Activated CD8-positive, alpha-beta memory T cell treated with anti-CD3 and anti-CD28 coated beads, Interleukin-2, amount 10 ng/mL, durations not matched to agents 7 days and 5 days (primary cell): ENCODE data around the gene FBXL17. TPM values are rescaled to one million over a fixed set of nuclear protein-coding genes. Genes with fewer than 3 reads are reported as not detected.

Experiments
- ATAC-seq: fragments of 150-1000 bp; cut with Tn5 transposase; one replicate; pipeline ENCODE4 v1.10.0; 2021; ENCODE audit warnings: moderate library complexity
- CTCF ChIA-PET: fragments of 350-600 bp; sonication (Branson Sonifier 250); formaldehyde crosslinking; loops from one replicate; lab custom pipeline; 2021; ENCODE audit warnings: antibody characterized with exemption; lab: Charles Lee
- DNase-seq: peaks from one replicate; pipeline ENCODE4 v3.0.0-alpha.2; 2020
- H3K27ac Mint-ChIP-seq: one replicate; pipeline ENCODE4 v1.8.0; 2021; ENCODE audit warnings: mild to moderate bottlenecking, mixed read lengths
- H3K27me3 Mint-ChIP-seq: one replicate; pipeline ENCODE4 v1.8.0; 2021; ENCODE audit warnings: mixed read lengths
- H3K36me3 Mint-ChIP-seq: one replicate; pipeline ENCODE4 v1.8.0; 2021; ENCODE audit warnings: mild to moderate bottlenecking, mixed read lengths
- H3K4me1 Mint-ChIP-seq: one replicate; pipeline ENCODE4 v1.8.0; 2021; ENCODE audit warnings: mixed read lengths
- H3K4me3 Mint-ChIP-seq: one replicate; pipeline ENCODE4 v1.8.0; 2021; ENCODE audit warnings: mild to moderate bottlenecking, moderate library complexity, mixed read lengths
- H3K9me3 Mint-ChIP-seq: one replicate; pipeline ENCODE4 v1.8.0; 2022; ENCODE audit warnings: low read depth, mixed read lengths
- total RNA-seq, 2 experiments: library from RNA; stranded (reverse); gene quantifications; one replicate each; pipeline ENCODE4 v1.2.3, GENCODE V29; 2021

The FBXL17 gene
- total RNA-seq, 2 experiments from 2014 or later: 6.6 to 10.9 TPM

DNA sequence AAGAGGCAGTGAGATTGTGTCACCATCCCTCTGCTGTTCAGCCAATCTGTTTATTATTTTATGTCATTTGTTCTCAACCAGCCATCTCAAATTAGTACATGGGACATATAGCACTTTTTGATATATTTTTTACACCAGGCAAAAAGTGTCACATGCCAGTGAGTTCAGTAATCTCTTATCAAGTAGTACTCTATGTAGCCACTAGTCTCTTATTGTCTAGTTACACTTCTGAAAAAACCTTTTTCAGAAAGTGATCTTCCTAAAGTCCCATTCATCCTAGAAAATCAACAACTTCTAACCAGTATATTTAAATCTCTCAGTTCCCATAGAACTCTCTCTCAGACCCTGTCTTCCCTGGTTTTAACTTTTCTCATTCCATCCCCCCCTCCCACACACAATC is 321.6 kb downstream of the FBXL17 start:
- Mint-ChIP-seq H3K4me3 (no peak overlapping the region), H3K27me3 (no peaks in the 10 kb centered on the region), H3K36me3 (no peaks in the 10 kb centered on the region), H3K27ac (no peak overlapping the region), H3K4me1 (no peaks in the 10 kb centered on the region), H3K9me3 (no peaks in the 10 kb centered on the region)
- no peak for ATAC-seq
- CTCF ChIA-PET: no interaction called here
- no peak for DNase-seq

DNA sequence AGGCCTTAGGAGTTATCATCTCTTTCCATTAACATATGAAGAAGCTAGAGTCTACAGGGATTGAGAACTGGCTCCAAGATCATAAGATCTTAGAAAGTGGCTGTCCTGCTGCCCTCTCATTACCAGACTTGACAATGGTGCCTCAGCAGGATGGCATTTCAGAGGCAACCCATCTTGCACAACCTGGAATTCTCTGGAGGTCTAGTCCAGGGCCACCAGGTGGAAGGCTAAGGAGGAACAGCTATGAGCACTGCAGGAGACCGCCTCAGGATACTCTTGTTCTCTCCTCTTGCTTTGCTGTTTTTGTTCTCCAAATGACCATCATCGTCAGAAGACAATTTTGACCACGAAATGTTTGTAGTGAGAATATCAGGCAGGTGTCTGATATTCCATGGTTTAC is 322.6 kb downstream of the FBXL17 start:
- no peak for ATAC-seq
- no peak overlapping the region for H3K4me3 Mint-ChIP-seq
- no peaks in the 10 kb centered on the region for H3K4me1 Mint-ChIP-seq
- no peaks in the 10 kb centered on the region for H3K9me3 Mint-ChIP-seq
- peaks cover 3% of the 10 kb centered on the region for H3K36me3 Mint-ChIP-seq
- H3K27me3 Mint-ChIP-seq: no peaks in the 10 kb centered on the region
- H3K27ac Mint-ChIP-seq: no peak overlapping the region
- CTCF ChIA-PET: no interaction called here
- DNase-seq: no peak

DNA sequence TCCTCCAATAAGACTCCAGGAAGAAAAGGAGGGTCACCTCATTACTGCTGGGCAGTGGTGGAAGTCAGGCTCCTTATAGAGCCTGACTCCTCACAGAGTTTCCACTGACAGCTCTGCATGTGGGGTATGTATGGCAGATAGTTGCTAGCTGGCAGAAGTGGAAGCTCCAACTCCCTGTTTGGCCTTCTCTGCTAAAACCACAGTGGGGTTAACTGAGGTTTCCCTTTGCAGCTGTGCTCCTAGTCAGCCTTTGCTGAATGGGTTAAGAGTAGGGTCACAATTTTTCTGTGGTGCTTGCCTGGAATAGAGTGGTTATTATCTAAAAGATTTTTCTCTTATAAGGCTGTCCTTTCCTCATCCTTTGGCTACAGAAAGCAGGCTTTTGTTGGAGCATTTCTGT is 327.5 kb downstream of the FBXL17 start:
- DNase-seq (no peak), ATAC-seq (no peak)
- Mint-ChIP-seq H3K9me3 (peaks cover 5% of the 10 kb centered on the region), H3K4me3 (no peak overlapping the region), H3K4me1 (peaks cover 3% of the 10 kb centered on the region), H3K27me3 (no peaks in the 10 kb centered on the region), H3K27ac (no peak overlapping the region), H3K36me3 (peaks cover 18% of the 10 kb centered on the region)
- CTCF ChIA-PET: interaction anchor here (1.3 kb wide), 1 partner anchor 23 kb away, joined by 4 read pairs; no protein-coding TSS in a partner anchor

DNA sequence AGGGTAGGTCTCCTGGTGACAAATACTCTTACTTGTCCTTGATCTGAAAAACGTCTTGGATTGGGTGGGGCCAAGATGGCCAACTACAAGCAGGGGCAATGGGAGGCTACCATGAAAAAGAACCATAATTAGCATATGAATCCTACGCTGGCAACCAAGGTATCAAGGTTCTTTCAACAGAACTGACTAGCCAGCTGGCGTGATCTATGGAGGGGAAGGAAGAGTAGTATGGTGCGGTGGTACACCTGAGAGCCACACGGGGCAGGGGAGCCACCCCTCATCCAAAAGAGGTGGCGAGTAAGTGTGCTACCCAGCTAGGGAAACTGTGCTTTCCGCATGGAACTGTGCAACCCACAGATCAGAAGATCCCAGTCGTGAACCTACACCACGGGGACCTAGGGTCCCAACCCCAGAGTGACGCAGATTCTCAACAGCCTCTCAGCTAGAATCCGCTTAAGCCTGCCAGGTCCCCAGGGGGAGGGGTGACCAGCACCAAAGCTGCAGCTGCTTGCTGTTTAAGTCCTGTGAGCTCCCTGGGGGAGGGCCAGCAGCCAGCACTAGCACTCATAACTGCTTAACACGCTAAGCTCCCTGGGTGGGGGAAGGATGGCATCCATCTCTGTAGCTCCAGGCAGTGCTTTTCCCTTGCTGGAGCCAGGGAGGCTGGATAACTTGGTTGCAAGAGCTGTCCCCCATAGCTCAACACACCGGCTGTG is 334.8 kb downstream of the FBXL17 start:
- Mint-ChIP-seq H3K4me1 (no peaks in the 10 kb centered on the region), H3K27me3 (no peaks in the 10 kb centered on the region), H3K4me3 (no peak overlapping the region), H3K9me3 (peaks cover 6% of the 10 kb centered on the region), H3K36me3 (peaks cover 14% of the 10 kb centered on the region), H3K27ac (no peak overlapping the region)
- DNase-seq (no peak), ATAC-seq (no peak)
- CTCF ChIA-PET: no interaction called here

DNA sequence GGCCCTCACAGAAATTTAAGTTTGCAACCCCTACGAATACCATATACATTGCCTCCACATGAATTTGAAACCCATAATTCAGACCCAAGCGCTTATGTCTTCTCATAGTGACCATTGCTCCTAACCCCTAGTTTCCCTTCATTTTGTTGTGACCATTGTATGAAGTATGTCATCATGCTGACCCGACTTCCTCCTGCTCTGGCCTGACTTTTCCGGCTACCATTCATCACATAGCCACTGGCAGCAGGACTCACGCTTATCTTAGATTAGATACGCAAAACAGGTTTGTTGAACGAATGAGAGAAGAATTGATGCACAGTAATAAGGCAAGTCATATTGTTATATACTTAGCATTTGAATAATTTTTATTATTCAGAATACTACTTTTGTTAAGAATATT is 345.4 kb downstream of the FBXL17 start:
- H3K27ac Mint-ChIP-seq: no peak overlapping the region
- no peak overlapping the region for H3K4me3 Mint-ChIP-seq
- H3K4me1 Mint-ChIP-seq: no peaks in the 10 kb centered on the region
- CTCF ChIA-PET: no interaction called here
- ATAC-seq: no peak
- H3K27me3 Mint-ChIP-seq: no peaks in the 10 kb centered on the region
- H3K36me3 Mint-ChIP-seq: no peaks in the 10 kb centered on the region
- H3K9me3 Mint-ChIP-seq: no peaks in the 10 kb centered on the region
- no peak for DNase-seq

DNA sequence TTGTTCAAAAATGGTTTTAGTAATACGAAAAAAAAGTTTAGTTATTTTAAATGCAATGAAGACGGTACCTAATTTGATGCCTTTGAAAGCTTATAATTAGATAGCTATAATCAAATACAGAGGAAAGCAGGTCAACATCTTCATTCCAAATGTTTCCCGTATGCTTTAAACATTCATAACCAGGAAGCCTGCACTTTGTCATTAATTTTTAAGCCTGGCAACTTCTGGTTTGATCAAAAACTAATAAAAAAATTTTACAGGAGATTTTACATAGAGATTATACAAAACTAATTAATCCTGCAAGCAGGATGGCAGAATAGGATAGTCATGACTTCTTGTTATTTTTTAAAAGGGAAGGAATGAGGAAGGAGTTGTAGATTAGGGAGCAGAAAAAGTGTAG is 353.0 kb downstream of the FBXL17 start:
- Mint-ChIP-seq H3K9me3 (no peaks in the 10 kb centered on the region), H3K4me3 (no peak overlapping the region), H3K36me3 (peaks cover 1% of the 10 kb centered on the region), H3K27ac (no peak overlapping the region), H3K4me1 (no peaks in the 10 kb centered on the region), H3K27me3 (no peaks in the 10 kb centered on the region)
- CTCF ChIA-PET: no interaction called here
- DNase-seq (no peak), ATAC-seq (no peak)

DNA sequence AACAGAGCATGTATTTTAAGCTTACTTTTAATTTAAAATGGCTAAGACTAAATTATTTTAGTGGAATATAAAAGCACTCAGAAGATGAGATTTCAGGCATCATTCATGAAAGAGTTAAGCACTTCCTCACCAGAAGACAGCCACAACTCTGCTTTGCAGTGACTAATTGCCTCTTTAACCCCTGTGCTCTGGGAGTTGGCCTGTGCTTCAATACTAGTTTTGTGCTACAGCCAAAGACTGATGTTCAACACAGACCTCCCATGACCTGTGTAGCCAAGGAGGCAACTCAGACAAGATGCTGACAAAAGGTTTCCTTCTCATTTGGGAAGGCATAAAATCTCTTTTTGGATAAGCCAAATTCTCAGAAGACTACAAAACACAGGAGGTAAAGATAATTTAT is 353.5 kb downstream of the FBXL17 start:
- no peak for DNase-seq
- H3K4me3 Mint-ChIP-seq: no peak overlapping the region
- no peak overlapping the region for H3K27ac Mint-ChIP-seq
- no peaks in the 10 kb centered on the region for H3K9me3 Mint-ChIP-seq
- no peaks in the 10 kb centered on the region for H3K4me1 Mint-ChIP-seq
- CTCF ChIA-PET: no interaction called here
- ATAC-seq: no peak
- no peaks in the 10 kb centered on the region for H3K27me3 Mint-ChIP-seq
- peaks cover 1% of the 10 kb centered on the region for H3K36me3 Mint-ChIP-seq

DNA sequence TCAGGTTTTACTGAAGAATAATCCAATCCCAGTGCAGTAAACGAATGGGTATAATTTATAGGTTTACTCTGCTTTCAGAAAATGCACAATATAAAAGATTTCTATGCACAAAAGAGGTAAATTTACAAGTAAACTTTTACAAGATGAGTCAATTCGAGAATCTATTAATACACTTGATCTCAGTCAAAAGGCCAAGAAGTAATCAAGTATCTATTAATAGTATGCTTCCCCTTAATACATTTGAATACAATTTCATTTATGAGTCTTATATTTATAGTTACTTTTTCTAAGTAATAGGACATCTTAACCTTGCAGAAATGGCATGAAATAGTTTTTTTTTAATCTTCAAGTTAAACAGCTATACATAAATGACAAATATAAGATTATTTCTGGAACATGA is 355.9 kb downstream of the FBXL17 start:
- CTCF ChIA-PET: interaction anchor here (1.1 kb wide), 1 partner anchor 108 kb away, joined by 3 read pairs; no protein-coding TSS in a partner anchor
- Mint-ChIP-seq H3K27ac (no peak overlapping the region), H3K9me3 (no peaks in the 10 kb centered on the region), H3K27me3 (no peaks in the 10 kb centered on the region), H3K4me1 (no peaks in the 10 kb centered on the region), H3K36me3 (peaks cover 1% of the 10 kb centered on the region), H3K4me3 (no peak overlapping the region)
- ATAC-seq: no peak
- no peak for DNase-seq

DNA sequence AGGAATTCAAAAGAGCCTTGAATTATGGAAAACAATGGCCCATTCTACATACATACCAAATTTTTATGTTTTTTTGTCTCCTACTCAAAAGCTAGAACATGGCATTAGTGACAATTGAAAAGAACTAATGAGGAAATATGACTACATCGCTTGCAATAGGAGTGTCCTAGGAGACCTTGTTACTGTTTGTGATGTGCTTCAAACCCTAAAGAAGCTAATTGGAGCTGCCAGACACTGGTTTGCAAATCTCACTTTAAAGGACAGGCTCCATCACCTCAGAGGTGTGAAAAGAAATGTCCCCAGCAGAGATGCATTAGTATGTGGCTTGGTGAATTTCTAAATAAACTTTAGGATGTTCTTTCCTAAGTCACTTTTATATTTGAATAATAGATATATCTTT is 356.9 kb downstream of the FBXL17 start:
- Mint-ChIP-seq H3K27me3 (no peaks in the 10 kb centered on the region), H3K9me3 (no peaks in the 10 kb centered on the region), H3K4me1 (no peaks in the 10 kb centered on the region), H3K27ac (no peak overlapping the region), H3K4me3 (no peak overlapping the region), H3K36me3 (peaks cover 1% of the 10 kb centered on the region)
- DNase-seq: no peak
- CTCF ChIA-PET: no interaction called here
- ATAC-seq: no peak

DNA sequence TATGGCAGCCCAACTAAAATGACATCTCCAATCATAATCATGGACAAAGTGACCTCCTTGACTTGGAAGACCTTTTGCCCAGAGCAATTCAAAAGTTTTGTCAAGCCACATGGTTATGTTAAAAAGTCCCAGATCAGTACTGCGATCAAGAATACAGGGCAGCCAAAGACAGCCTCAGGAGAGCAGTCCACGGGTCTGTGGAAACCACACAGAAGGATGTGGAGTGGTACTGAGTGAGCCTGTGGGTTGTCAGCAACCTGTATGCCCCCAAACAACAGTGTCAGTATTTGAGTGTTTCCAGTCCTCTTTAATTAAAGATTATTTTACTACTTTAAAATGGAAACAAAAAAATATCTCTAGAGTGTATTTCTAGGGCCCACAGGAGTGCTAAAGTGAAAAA is 365.8 kb downstream of the FBXL17 start:
- Mint-ChIP-seq H3K4me3 (no peak overlapping the region), H3K4me1 (peaks cover 8% of the 10 kb centered on the region), H3K9me3 (no peaks in the 10 kb centered on the region), H3K36me3 (no peaks in the 10 kb centered on the region), H3K27me3 (no peaks in the 10 kb centered on the region), H3K27ac (no peak overlapping the region)
- ATAC-seq (peak; percentile 42), DNase-seq (no peak)
- CTCF ChIA-PET: no interaction called here

DNA sequence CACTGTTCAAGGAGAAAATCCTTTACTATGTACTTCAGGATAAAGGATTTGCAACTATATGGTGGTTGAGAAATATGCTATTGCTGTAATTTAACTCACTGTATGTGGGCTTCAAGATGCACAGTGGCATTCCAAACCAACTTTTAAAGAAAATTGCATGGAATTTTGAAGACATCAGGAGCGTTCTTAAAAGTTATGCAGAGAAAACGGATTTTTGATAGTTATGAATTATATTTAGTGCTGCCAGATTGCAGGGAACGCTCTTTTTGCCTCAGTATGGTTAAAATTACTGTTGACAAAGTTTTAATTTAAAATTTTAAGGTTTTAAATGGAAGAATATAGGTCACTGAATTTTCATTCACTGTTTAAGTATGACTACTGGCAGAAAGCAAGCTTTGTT is 375.1 kb downstream of the FBXL17 start:
- H3K27ac Mint-ChIP-seq: no peak overlapping the region
- peaks cover 2% of the 10 kb centered on the region for H3K36me3 Mint-ChIP-seq
- H3K4me3 Mint-ChIP-seq: no peak overlapping the region
- CTCF ChIA-PET: interaction anchor here (1.5 kb wide), 1 partner anchor 17 kb away, joined by 3 read pairs; no protein-coding TSS in a partner anchor
- DNase-seq (no peak), ATAC-seq (no peak)
- H3K27me3 Mint-ChIP-seq: no peaks in the 10 kb centered on the region
- H3K4me1 Mint-ChIP-seq: peaks cover 15% of the 10 kb centered on the region
- H3K9me3 Mint-ChIP-seq: no peaks in the 10 kb centered on the region

DNA sequence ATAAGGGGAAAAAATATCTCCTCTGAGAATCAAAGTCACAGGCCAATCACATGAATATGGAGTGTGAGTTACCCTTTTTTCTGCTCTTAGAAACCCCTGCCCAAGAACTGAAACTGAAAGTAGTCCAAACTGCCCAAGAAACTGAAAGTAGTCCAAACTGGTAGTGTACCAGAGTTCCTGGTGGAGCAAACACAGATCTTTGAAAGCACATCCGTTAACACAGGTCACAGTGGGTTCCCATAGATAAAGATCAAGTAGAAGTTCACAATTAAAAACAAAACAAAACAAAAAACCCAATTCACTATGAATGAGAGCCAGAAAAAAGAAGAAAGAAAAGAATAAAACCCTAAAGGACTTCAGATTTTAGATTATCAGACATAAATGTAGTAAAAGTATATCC is 378.7 kb downstream of the FBXL17 start:
- DNase-seq: peak; percentile 53
- Mint-ChIP-seq H3K27ac (peak overlapping the region; percentile 83), H3K4me1 (peaks cover 15% of the 10 kb centered on the region)

DNA sequence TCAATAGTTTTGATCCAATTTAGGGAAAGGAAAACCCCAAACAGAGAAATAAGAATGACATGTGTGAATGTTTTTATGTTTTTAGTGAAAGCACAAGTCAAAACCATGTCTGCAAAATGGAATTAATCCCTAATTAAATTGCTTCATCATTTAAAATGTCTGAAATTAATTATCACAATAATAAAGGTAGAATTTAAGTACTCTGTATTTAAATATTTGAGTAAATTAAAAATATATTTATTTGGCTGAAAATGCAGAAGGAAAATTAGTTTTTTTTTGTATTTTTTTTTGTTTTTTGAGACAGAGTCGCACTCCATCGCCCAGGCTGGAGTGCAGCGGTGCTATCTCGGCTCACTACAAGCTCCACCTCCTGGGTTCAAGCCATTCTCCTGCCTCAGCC is 380.7 kb downstream of the FBXL17 start:
- Mint-ChIP-seq H3K9me3 (no peaks in the 10 kb centered on the region), H3K27me3 (no peaks in the 10 kb centered on the region), H3K36me3 (peaks cover 3% of the 10 kb centered on the region), H3K4me3 (no peak overlapping the region), H3K4me1 (peaks cover 15% of the 10 kb centered on the region), H3K27ac (no peak overlapping the region)
- no peak for ATAC-seq
- no peak for DNase-seq
- CTCF ChIA-PET: interaction anchor here (0.6 kb wide), 1 partner anchor 258 kb away, joined by 3 read pairs; no protein-coding TSS in a partner anchor

More for the DNA sequence above, 378.7 kb downstream of the FBXL17 start:
- peak; percentile 99 for ATAC-seq
- CTCF ChIA-PET: interaction anchor here (1.2 kb wide), 1 partner anchor 23 kb away, joined by 3 read pairs; no protein-coding TSS in a partner anchor
- H3K9me3 Mint-ChIP-seq: no peaks in the 10 kb centered on the region
- H3K4me3 Mint-ChIP-seq: peak overlapping the region; percentile 51
- peaks cover 2% of the 10 kb centered on the region for H3K36me3 Mint-ChIP-seq
- H3K27me3 Mint-ChIP-seq: no peaks in the 10 kb centered on the region

DNA sequence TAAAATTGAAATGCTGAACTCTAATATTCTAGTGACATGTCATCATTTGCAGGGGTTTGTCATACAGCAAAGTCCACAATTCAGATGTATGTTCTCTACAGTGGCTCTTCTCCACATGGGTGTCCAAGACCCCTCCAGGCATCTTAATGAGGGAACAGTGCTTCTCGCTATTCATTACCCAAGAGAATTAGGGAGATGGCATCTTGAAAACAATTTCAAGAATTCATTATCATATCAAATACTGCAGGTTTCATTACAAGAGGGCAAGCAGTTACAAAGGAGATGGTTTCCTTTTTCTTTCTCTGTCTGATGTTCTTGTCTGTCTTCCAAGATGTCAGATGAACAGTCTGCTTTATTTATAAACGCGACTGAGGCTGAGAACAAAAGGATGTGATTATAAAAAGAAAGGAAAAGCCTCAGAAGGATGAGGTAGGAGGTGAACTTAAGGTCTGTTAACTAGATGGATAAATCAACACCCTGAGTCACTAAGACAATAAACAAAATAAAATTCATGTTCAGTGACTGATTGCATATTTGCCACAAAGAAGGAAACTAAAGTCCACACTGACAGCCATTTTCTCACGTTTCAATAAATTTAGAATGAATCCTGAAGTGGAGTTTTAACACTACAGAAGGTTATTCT is 384.4 kb downstream of the FBXL17 start:
- Mint-ChIP-seq H3K27me3 (no peaks in the 10 kb centered on the region), H3K36me3 (peaks cover 1% of the 10 kb centered on the region), H3K4me1 (peaks cover 3% of the 10 kb centered on the region), H3K9me3 (no peaks in the 10 kb centered on the region), H3K27ac (no peak overlapping the region), H3K4me3 (no peak overlapping the region)
- DNase-seq (no peak), ATAC-seq (no peak)
- CTCF ChIA-PET: no interaction called here
